ENCODE measurements around the gene MS4A2.
A peak's percentile ranks its signal among the peaks of the same experiment; 100 is the strongest.
"Not testable (repeated sequence)": the region's sequence is repeated elsewhere in the genome, so short reads cannot be mapped to it uniquely, and the experiment has no call there.

The MS4A2 gene

DNA sequence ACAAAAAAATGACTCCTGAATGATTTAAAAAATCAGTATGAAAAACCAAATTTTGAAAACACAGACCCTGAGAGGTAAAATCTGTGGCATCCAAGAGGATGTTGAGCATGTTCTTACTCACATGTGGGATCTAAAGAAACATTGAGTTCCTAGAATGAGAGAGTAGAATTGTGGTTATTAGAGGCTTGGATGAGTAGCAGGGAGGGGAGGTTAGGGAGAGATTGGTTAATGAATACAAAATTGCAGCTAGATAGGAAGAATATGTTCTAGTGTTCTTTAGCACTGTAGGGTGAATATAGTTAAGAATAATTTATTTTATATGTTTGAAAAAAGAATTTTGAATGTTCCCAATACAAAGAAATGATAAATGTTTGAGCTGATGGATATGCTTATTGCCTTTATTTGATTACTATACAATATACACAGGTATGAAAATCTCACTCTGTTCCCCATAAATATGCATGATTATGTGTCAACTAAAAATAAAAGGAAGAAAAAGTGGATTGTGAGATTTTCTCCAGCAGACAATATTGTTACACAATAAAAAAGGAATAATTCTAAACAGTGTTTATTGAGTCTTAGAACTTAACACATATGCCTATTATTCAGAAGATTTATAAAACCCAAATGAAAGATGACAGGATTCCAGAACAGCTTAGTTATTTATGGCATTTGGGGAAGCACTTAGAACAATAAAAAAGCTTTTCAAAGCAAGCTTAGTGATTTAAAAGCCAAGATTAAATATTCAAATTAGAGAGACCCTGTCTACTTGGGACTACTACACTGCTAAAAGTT is 28.7 kb downstream of the MS4A2 start:
- DNase-seq (ENCODE audit: low read depth in 1 of 2, low spot score in 1 of 2), result no peak
- no peak for TF ChIP-seq JUND (IDR thresholded peaks at IDR 0.05; ENCODE audit: low read depth)
- in situ Hi-C loops (cut with HindIII; ENCODE audit: low pct_unique_long_range_greater_than_20kb, low sequenced_read_pairs), result no loop called here

- TF ChIP-seq JUND (IDR thresholded peaks at IDR 0.05; ENCODE audit: low read depth), result no peak
- in situ Hi-C loops (cut with HindIII; ENCODE audit: low pct_unique_long_range_greater_than_20kb, low sequenced_read_pairs), result no loop called here
- DNase-seq (ENCODE audit: low read depth in 1 of 2, low spot score in 1 of 2), result peak; percentile 26 to 38
Observed at GRCh38 chr11:60118338-60118737, 29.9 kb downstream of the MS4A2 start.

DNA sequence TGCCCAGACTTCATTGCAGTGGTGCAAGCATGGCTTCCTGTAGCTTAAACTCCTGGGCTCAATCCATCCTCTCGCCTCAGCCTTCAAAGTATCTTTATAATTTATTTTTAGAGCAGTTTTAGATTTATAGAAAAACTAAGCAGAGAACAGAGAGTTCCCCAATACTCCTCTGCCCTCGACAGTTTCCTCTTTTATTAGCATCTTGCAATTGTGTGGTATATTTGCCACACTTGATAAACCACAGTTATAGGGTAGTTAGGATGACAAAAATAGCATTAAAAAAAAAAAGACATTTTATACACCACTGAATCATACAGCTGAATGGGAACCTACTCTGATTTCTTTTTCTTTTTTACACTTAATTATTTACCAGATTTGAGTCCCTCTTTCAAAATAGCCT is 31.2 kb downstream of the MS4A2 start:
- DNase-seq (ENCODE audit: low read depth in 1 of 2, low spot score in 1 of 2), result no peak
- in situ Hi-C loops (cut with HindIII; ENCODE audit: low pct_unique_long_range_greater_than_20kb, low sequenced_read_pairs), result no loop called here
- no peak for TF ChIP-seq JUND (IDR thresholded peaks at IDR 0.05; ENCODE audit: low read depth)

DNA sequence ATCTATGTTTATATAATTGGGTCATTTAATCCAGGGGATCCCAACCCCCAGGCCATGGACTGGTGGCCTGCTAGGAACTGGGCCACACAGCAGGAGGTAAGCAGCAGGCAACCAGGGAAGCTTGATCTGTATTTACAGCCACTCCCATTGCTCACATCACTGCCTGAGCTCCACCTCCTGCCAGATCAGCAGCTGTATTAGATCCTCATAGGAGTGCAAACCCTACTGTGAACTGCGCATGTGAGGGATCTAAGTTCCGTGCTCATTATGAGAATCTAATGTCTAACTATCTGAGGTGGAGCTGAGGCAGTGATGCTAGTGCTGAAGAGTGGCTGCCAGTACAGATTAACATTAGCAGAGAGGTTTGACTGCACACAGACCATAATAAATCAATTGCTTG is 32.8 kb downstream of the MS4A2 start:
- in situ Hi-C loops (cut with HindIII; ENCODE audit: low pct_unique_long_range_greater_than_20kb, low sequenced_read_pairs), result no loop called here
- TF ChIP-seq JUND (IDR thresholded peaks at IDR 0.05; ENCODE audit: low read depth), result no peak
- DNase-seq (ENCODE audit: low read depth in 1 of 2, low spot score in 1 of 2), result no peak

GRCh38 chr11:60122414-60123036 is 34.1 kb downstream of the MS4A2 start:
- no peak for TF ChIP-seq JUND (IDR thresholded peaks at IDR 0.05; ENCODE audit: low read depth)
- in situ Hi-C loops (cut with HindIII; ENCODE audit: low pct_unique_long_range_greater_than_20kb, low sequenced_read_pairs), result no loop called here
- DNase-seq (ENCODE audit: low read depth in 1 of 2, low spot score in 1 of 2), result no peak

GRCh38 chr11:60124802-60125432 is 36.5 kb downstream of the MS4A2 start:
- DNase-seq (ENCODE audit: low read depth in 1 of 2, low spot score in 1 of 2), result no peak
- no peak for TF ChIP-seq JUND (IDR thresholded peaks at IDR 0.05; ENCODE audit: low read depth)
- in situ Hi-C loops (cut with HindIII; ENCODE audit: low pct_unique_long_range_greater_than_20kb, low sequenced_read_pairs), result no loop called here

DNA sequence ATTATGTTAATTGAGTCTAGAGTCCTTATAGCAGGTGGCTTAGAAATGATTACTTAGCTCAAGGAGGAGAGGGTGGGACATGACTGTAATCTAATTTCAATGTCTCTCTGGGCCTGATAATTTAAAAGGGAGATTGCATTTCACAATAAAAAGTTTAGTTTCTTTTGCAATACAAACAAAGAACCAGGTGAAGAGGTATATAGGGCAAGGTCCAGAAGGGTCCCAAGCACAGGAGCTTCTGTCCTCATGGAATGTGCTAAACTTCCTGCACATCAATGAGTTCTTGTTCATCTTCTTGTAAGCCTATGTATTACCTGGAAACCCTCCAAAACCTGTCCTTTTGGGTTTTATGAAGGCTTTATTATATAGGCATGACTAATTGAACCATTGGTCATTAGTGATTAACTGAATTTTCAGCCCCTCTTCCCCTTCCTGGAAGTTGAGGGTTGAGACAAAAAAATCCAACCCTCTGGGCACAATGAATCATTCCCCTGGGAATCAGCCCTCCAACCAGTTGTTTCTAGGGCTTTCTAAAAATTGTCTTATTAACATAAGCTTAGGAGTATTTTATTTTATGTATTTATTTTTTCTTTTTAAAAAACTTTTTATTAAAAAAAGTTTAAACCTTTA is 37.6 kb downstream of the MS4A2 start:
- TF ChIP-seq JUND (IDR thresholded peaks at IDR 0.05; ENCODE audit: low read depth), result no peak
- DNase-seq (ENCODE audit: low read depth in 1 of 2, low spot score in 1 of 2), result no peak
- in situ Hi-C loops (cut with HindIII; ENCODE audit: low pct_unique_long_range_greater_than_20kb, low sequenced_read_pairs), result no loop called here

- TF ChIP-seq JUND (IDR thresholded peaks at IDR 0.05; ENCODE audit: low read depth), result no peak
- DNase-seq (ENCODE audit: low read depth in 1 of 2, low spot score in 1 of 2), result no peak
- in situ Hi-C loops (cut with HindIII; ENCODE audit: low pct_unique_long_range_greater_than_20kb, low sequenced_read_pairs), result no loop called here
Observed at GRCh38 chr11:60127311-60127811, 38.9 kb downstream of the MS4A2 start.

GRCh38 chr11:60128376-60128775 is 39.9 kb downstream of the MS4A2 start:
- TF ChIP-seq JUND (IDR thresholded peaks at IDR 0.05; ENCODE audit: low read depth), result no peak
- in situ Hi-C loops (cut with HindIII; ENCODE audit: low pct_unique_long_range_greater_than_20kb, low sequenced_read_pairs), result no loop called here
- no peak for DNase-seq (ENCODE audit: low read depth in 1 of 2, low spot score in 1 of 2)

DNA sequence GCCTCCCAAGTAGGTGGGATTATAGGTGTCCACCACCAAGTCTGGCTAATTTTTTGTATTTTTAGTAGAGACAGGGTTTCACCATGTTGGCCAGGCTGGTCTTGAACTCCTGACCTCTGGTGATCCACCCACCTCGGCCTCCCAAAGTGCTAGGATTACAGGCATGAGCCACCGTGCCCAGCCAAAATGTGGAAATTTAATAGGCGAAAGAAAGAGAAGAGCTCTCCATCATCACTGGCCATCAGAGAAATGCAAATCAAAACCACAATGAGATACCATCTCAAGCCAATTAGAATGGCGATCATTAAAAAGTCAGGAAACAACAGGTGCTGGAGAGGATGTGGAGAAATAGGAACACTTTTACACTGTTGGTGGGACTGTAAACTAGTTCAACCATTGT is 40.4 kb downstream of the MS4A2 start:
- in situ Hi-C loops (cut with HindIII; ENCODE audit: low pct_unique_long_range_greater_than_20kb, low sequenced_read_pairs); DNase-seq (ENCODE audit: low read depth in 1 of 2, low spot score in 1 of 2): not testable (repeated sequence)

DNA sequence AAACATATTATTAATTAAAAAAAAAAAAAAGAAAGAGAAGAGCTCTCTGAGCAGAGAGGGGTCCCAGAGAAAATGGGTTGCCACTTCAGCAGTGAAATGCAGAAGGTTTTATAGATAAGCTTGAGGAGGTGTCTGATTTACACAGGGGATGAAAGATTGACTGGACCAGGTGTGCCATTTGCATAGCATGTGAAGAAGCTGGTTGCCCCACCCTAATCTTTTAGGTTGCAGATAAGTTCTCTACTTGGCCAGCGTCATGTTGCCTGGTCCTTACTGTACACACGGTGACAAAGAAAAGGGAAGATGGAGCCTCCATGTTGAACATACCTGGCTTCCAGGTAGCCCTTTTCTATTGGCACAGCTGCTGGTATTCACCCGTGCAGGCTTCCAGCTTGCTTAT is 41.4 kb downstream of the MS4A2 start:
- in situ Hi-C loops (cut with HindIII; ENCODE audit: low pct_unique_long_range_greater_than_20kb, low sequenced_read_pairs), result no loop called here
- no peak for DNase-seq (ENCODE audit: low read depth in 1 of 2, low spot score in 1 of 2)
- no peak for TF ChIP-seq JUND (IDR thresholded peaks at IDR 0.05; ENCODE audit: low read depth)

GRCh38 chr11:60130496-60130895 is 42.0 kb downstream of the MS4A2 start:
- DNase-seq (ENCODE audit: low read depth in 1 of 2, low spot score in 1 of 2), result peak; percentile 13 to 70
- in situ Hi-C loops (cut with HindIII; ENCODE audit: low pct_unique_long_range_greater_than_20kb, low sequenced_read_pairs), result no loop called here
- TF ChIP-seq JUND (IDR thresholded peaks at IDR 0.05; ENCODE audit: low read depth), result no peak

DNA sequence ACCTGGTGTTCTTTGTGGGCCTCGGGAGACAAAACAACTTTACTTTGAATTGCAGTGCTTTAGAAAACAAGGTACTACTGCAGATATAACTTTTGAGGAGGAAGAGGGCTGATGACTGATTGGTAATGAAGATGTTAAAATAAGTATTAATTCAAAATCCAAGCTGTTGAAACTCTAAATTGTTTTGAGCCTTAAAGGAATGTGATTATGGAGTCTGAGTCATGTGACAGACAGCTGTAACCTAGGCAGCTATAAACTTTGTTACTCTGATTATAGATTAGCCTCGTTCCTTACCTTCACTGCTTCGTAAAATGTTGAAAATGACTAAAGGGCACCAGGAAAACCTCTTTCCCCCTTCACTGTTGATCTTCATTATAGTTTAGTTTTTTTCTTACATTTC is 43.4 kb downstream of the MS4A2 start:
- DNase-seq (ENCODE audit: low read depth in 1 of 2, low spot score in 1 of 2), result no peak
- in situ Hi-C loops (cut with HindIII; ENCODE audit: low pct_unique_long_range_greater_than_20kb, low sequenced_read_pairs), result no loop called here
- TF ChIP-seq JUND (IDR thresholded peaks at IDR 0.05; ENCODE audit: low read depth), result no peak

Data from T47D (cell line).